CD1c-positive myeloid dendritic cell (primary cell): Measurements from ENCODE around the gene SLC1A6.
"Not testable (repeated sequence)": the region's sequence is repeated elsewhere in the genome, so short reads cannot be mapped to it uniquely, and the experiment has no call there.

Source experiments
- DNase-seq: peaks from one replicate; pipeline ENCODE4 v3.0.0-alpha.2; 2016; ENCODE audit errors: extremely low spot score

The SLC1A6 gene

DNA sequence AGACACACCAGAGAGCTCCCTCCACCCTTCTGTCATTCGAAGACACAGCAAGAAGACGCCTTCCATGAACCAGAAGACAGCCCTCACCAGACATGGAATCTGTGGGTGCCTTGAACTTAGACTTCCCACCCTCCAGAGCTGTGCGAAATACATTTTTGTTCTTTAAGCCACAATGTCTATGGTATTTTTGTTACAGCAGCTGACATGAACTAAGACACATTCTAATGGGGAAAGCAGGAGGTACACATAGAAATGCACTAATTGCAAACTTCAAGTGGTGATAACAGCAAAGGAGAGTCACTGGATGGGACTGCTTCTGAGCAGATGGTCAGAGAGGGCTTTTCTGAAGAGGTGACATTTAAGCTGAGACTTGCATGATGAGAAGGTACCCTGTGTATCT lies 22.2 kb downstream of the SLC1A6 start:
- DNase-seq, result no peak

DNA sequence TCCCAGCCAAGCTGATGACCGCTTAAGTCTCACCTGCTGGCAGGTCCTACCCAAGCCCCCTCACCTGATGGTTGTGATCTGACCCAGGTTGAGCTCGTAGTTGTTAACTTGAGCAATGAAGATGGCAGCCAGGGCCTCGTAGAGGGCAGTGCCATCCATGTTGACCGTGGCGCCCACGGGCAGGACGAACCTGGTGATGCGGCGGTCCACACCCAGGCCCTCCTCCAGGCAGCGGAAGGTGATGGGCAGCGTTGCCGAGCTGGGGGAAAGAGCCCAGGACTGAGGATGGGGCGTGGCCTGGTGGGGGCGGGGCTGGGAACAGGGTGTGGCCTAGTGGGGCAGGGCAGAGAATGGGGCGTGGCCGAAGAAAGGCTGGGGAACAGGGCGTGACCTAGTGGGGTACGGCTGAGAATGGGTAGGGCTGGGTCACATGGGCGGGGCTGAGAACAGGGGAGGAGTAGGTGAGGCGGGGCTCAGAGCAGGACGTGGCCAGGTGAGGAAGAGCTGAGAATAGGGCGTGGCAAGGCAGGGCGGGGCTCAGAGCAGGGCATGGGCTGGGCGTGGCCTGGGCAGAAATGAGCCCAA lies 25.5 kb downstream of the SLC1A6 start:
- no peak for DNase-seq

DNA sequence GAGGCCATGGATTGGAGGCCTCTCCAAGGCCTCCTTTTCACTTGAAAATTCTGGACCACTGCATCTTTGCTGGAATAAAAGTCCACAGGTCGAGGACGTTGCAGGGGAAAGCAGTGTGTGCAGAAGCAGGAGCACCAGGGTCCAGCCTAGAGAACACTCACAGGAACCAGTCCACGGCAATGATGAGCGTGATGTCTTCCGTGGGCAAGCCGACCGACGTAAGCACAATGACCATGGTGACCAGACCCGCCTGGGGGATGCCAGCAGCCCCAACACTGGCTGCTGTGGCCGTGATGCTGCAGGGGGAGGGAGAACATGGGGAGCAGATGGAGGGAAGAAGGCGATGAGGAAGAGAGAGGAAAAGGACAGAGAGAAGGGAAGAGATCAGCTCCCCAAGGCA lies 26.9 kb downstream of the SLC1A6 start:
- DNase-seq, result no peak

DNA sequence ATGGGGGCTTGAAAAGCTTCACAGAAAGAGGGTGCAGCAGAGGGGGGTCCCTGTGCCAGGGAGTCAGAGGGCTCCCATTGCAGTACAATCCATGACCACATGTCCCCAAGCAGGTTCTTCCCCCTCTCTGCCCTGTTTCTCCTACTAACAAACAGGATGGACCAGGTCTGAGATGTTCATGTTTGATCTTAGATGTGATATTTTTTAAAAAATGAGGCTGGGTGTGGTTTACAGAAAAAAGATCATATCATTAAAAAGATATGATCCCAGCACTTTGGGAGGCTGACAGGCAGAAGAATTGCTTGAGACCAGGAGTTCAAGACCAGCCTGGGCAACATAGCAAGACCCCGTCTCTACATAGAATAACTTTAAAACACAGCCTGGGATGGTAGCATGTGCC lies 29.2 kb downstream of the SLC1A6 start:
- no peak for DNase-seq

DNA sequence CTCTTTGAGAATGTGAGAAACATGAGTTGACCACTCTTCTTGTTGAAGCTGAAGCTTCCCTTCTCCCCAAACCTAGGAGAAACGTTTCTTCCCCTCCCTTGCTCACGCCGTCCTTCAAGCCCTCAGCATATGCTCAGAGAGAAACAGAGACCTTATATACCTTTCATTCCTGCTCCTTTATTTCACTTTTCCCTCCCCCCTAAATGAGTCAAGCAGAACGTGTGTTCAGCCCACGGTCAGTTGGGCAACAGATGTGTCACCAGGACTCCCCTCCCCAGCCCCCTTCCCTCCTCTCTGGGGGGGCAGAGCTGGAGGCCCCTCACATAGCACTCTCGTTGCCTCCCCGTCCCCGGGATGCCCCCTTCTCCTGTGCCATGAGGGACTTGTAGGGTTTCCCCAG lies 29.8 kb downstream of the SLC1A6 start:
- no peak for DNase-seq

DNA sequence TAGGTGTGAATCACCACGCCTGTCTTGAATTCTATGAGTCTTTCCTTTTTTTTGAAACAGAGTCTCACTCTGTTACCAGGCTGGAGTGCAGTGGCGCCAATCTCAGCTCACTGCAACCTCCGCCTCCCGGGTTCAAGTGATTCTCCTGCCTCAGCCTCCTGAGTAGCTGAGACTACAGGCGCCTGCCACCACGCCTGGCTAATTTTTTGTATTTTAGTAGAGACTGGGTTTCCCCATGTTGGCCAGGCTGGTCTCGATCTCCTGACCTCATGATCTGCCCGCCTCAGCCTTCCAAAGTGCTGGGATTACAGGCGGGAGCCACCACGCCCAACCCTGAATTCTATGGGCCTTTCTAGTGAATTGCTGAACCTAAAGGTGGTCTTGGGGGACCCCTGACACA lies 30.3 kb downstream of the SLC1A6 start:
- not testable (repeated sequence) for DNase-seq

DNA sequence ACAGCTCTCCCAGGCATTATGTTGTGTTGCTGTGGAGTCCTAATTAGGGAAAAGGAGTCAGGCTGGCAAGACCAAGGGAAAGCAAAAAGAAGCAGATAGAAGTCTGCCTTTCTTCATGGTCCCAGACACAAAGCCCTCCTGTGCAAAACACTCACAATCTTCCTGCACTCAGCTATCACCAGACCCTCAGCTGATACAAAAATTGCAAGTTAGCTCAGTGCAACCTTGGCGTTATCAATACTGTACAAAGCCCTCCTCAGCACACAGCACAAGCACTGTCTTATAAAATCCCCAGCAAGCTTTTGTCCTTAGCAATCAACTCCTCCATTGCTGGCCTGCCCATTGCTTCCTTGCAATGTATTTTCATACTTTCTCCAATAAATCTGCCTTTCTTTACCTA lies 35.2 kb downstream of the SLC1A6 start:
- no peak for DNase-seq

DNA sequence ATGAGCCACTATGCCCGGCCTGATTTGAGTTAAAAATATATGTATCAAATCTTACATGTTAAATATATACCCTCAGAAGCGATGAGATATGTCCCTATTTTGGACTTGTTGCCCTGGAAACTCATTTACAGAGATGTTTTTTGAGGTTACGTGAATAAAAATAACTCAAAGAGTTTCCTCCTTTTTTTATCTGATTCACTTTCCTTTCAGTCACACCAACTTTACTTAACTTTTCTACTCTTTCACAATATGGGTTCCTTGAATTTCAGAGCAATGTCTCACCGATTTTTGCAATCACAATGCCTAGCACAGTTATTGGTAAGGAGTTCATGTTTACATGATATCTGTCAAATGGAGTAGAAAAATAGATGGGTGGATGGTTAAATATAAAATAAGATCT lies 36.1 kb downstream of the SLC1A6 start:
- peak; percentile 22 for DNase-seq

DNA sequence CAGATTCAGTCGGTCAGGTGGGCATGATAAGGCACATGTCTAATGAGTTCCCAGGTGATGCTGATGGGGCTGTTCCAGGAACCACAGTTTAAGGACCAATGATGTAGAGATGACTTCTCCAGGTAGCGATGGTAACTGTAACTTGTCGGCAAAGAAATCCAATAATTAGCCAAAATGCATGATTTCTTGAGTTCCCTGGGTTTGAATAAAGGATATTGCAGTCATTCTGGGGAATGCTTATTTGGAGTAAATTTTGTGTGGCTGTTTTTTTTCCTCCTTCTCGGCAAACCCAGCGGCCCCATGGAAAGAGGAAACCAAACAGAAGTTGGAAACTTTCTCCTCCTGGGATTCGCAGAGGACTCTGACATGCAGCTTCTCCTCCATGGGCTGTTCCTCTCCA lies 38.5 kb downstream of the SLC1A6 start, which contains the start of gene OR7C2:
Gene OR7C2, plus strand, starts transcription at position 301 of the 400 bp plus-strand sequence. Its CDS starts 0 bp downstream, at position 301.
- DNase-seq, result no peak

DNA sequence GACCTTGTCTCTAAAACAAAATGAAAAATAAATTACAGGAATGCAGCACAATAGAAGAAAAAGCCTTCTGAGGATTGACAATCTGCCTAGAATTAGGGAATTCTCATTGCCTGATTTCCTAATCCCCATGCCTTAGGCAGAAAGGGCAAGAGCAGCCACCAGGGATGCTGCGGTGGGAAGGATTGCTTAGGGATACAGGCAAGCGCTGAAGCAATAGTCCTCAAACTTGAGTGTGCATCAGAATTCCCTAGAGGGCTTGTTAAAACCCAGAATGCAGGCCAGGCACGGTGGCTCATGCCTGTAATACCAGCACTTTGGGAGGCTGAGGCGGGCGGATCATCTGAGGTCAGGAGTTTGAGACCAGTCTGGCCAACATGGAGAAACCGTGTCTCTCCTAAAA lies 39.4 kb downstream of the SLC1A6 start:
- no peak for DNase-seq

DNA sequence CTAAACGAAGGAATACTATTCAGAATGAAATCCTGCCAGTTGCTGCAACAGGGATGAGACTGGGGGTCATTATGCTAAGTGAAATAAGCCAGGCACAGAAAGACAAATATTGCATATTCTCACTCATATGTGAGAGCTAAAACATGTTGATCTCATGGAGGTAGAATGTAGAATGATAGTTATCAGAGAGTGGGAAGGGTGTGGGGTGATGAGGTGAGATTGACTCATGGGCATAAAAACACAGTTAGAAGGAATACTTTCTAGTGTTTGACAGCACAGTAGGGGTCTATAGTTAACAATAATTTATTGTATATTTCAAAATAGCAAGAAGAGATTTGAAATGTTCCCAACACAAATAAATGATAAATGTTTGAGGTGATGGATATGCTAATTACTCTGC lies 46.2 kb downstream of the SLC1A6 start:
- DNase-seq, result no peak

DNA sequence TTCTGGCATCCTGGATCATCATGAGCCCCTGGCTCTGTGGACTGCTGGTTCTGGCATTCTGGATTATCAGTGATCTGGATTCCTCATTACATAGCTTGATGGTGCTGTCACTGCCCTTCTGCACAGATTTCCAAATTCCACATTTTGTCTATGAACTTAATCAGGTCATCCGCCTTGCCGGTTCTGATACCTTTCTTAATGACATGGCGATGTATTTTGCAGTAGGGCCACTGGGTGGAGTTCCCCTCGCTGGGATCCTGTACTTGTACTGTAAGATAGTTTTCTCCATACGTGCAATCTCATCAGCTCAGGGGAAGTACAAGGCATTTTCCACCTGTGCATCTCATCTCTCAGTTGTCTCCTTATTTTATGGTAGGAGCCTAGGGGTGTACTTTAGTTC lies 62.8 kb downstream of the SLC1A6 start:
- DNase-seq, result no peak

DNA sequence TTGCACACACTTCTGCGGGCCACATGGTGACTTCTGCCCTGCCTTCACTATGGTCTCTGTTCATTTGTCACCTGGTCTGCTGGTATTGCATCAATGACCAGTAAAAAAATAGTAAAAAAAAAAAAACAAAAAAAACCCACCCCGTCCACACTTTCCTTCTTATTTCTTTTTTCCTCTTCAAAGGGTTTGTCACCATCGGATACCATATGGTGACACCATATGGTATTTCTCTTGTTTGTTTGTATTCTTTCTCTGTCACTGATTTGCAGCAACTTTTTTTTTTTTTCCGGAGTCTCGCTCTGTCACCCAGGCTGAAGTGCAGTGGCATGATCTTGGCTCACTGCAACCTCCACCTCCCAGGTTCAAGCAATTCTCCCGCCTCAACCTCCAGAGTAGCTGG lies 64.5 kb downstream of the SLC1A6 start:
- no peak for DNase-seq

DNA sequence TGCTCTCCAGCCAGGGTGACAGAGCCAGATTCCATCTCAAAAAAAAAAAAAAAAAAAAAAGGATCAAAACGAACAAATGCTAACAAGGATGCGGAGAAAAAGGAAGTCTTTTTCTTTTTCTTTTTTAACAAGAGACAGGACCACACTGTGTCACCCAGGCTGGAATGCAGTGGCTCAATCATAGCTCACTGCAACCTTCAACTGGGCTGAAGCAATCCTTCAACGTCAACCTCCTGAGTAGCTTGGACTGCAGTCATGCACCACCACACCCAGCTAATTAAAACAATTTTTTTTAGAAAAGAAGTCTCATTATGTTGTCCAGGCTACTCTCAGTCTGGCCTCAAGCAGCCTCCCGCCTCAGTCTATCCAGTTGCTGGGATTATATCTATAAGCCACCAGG lies 73.0 kb downstream of the SLC1A6 start:
- no peak for DNase-seq

DNA sequence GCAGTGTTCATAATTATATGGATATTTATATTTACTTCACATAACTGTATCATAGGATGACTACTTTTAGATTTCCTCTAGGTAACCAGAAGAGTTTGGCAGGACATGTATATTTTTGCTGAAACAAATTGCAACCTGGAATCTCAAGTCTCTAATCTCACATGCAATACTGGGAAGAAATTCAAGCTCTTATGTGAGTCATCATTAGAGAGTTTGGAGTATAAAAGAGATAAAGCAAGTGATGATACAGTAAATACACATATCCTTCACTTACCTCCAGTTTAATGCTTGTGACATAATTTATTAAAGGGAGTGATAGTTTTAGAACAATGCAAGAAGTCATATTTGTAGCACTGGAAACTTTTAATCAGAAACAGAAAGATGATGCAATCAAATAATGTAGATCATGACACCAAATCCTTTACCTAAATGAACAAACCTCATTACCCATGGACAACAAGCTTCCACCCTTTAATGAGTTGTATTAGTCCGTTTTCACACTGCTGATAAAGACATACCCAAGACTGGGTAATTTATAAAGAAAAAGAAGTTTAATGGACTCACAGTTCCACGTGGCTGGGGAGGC lies 77.9 kb downstream of the SLC1A6 start:
- no peak for DNase-seq
